ENCODE results near the gene C2CD4C. TPM values are rescaled to one million over a fixed set of nuclear protein-coding genes. Genes with fewer than 3 reads are reported as not detected.
"Not testable (repeated sequence)": the region's sequence is repeated elsewhere in the genome, so short reads cannot be mapped to it uniquely, and the experiment has no call there.

The C2CD4C gene
- total RNA-seq, 1 experiment from 2014 or later, result 13.6 TPM

DNA sequence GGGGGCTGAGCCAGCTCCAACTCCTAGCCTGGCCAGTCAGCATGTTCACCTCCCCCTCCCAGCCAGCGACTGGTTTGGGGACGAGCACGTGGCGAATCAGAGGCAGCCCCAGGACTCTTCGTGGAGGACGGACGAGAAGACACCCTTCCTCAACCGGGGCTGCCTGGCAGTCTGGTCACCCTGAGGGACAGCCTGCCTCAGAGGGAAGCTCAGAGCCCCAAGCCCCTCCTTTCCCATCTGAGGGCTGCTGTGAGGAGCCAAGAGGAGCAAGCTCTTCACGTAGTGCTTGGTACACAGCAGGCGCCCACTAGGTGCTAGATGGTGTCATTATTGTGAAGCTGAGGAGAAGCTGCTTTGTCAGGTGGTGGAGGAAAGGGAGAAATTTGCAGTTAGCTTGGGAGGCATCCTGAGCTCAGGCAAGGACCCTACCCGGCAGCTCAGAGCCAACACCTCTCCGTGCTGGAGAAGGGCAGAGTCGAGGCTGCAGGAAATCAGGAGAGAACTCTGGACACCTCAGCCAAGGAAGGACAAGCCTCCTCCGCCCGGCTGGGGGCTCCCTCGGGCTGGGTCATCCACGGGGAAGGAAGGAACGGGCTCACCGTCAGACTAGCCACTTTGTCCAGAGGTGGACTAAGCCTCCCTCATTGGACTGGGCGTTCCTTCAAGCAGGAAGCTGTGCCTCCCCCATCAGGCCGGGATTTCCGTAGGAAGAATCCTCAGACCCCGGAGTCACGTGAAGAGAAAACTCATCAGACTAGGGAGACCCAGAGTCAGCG lies 14.9 kb upstream of the C2CD4C start:
- POLR2A ChIA-PET, result no interaction called here
- no peak overlapping the region for H3K27ac ChIP-seq (ENCODE audit: low read length)
- no peaks in the 10 kb centered on the region for H3K36me3 ChIP-seq (ENCODE audit: control insufficient read depth, insufficient read depth, low read length)
- H3K4me3 ChIP-seq (ENCODE audit: low read depth in 2 of 2, low read length in 2 of 2), result no peak overlapping the region
- intact Hi-C loops (cut with micrococcal nuclease; ENCODE audit: unreplicated experiment), result no loop called here
- no peaks in the 10 kb centered on the region for H3K27me3 ChIP-seq (ENCODE audit: control insufficient read depth, insufficient read depth, low read length)
- no TSS peak for BruUV-seq (replicated peaks)
- H3K9me3 ChIP-seq (ENCODE audit: control insufficient read depth, insufficient read depth, low read depth, low read length), result no peaks in the 10 kb centered on the region
- ATAC-seq (no peak), DNase-seq (ENCODE audit: low read depth, low spot score) (no peak)
- H3K4me1 ChIP-seq (ENCODE audit: control insufficient read depth, insufficient read depth, low read length), result no peaks in the 10 kb centered on the region
- in situ Hi-C loops (cut with HindIII; ENCODE audit: low pct_unique_long_range_greater_than_20kb, low sequenced_read_pairs), result no loop called here
- TF ChIP-seq POLR2AphosphoS5 (IDR thresholded peaks at IDR 0.05; ENCODE audit: low read depth, low read length) (no peak), SIN3A (IDR thresholded peaks at IDR 0.05; ENCODE audit: borderline replicate concordance, insufficient read depth, low read depth, low read length) (no peak), TCF7L2 (IDR thresholded peaks at IDR 0.05; ENCODE audit: low read depth, low read length) (no peak)
- TF ChIP-seq, protein P1, sequence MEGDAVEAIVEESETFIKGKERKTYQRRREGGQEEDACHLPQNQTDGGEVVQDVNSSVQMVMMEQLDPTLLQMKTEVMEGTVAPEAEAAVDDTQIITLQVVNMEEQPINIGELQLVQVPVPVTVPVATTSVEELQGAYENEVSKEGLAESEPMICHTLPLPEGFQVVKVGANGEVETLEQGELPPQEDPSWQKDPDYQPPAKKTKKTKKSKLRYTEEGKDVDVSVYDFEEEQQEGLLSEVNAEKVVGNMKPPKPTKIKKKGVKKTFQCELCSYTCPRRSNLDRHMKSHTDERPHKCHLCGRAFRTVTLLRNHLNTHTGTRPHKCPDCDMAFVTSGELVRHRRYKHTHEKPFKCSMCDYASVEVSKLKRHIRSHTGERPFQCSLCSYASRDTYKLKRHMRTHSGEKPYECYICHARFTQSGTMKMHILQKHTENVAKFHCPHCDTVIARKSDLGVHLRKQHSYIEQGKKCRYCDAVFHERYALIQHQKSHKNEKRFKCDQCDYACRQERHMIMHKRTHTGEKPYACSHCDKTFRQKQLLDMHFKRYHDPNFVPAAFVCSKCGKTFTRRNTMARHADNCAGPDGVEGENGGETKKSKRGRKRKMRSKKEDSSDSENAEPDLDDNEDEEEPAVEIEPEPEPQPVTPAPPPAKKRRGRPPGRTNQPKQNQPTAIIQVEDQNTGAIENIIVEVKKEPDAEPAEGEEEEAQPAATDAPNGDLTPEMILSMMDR (IDR thresholded peaks at IDR 0.05), result no peak
- TF ChIP-seq, protein P2, sequence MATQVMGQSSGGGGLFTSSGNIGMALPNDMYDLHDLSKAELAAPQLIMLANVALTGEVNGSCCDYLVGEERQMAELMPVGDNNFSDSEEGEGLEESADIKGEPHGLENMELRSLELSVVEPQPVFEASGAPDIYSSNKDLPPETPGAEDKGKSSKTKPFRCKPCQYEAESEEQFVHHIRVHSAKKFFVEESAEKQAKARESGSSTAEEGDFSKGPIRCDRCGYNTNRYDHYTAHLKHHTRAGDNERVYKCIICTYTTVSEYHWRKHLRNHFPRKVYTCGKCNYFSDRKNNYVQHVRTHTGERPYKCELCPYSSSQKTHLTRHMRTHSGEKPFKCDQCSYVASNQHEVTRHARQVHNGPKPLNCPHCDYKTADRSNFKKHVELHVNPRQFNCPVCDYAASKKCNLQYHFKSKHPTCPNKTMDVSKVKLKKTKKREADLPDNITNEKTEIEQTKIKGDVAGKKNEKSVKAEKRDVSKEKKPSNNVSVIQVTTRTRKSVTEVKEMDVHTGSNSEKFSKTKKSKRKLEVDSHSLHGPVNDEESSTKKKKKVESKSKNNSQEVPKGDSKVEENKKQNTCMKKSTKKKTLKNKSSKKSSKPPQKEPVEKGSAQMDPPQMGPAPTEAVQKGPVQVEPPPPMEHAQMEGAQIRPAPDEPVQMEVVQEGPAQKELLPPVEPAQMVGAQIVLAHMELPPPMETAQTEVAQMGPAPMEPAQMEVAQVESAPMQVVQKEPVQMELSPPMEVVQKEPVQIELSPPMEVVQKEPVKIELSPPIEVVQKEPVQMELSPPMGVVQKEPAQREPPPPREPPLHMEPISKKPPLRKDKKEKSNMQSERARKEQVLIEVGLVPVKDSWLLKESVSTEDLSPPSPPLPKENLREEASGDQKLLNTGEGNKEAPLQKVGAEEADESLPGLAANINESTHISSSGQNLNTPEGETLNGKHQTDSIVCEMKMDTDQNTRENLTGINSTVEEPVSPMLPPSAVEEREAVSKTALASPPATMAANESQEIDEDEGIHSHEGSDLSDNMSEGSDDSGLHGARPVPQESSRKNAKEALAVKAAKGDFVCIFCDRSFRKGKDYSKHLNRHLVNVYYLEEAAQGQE (IDR thresholded peaks at IDR 0.05; ENCODE audit: insufficient read depth in 1 of 2, low read depth in 2 of 2, low read length in 1 of 2), result no peak
- CTCF ChIA-PET, result no interaction called here

DNA sequence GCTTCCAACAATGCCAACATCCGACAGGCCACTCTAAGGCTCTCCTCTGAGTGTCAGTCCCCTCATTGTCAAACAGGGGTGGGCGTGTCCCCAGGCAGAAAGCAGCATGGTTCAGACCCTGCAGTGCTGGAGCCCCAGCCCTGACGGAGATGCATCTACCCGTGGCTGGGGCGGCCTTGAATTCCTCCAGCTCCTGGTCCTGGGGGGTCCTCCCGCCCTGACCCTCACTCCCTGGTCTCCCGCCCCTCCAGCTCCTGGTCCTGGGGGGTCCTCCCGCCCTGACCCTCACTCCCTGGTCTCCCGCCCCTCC lies 13.9 kb upstream of the C2CD4C start:
- BruUV-seq (replicated peaks); H3K4me3 ChIP-seq (ENCODE audit: low read depth in 2 of 2, low read length in 2 of 2); H3K9me3 ChIP-seq (ENCODE audit: control insufficient read depth, insufficient read depth, low read depth, low read length); H3K36me3 ChIP-seq (ENCODE audit: control insufficient read depth, insufficient read depth, low read length); CTCF ChIA-PET; H3K27me3 ChIP-seq (ENCODE audit: control insufficient read depth, insufficient read depth, low read length); in situ Hi-C loops (cut with HindIII; ENCODE audit: low pct_unique_long_range_greater_than_20kb, low sequenced_read_pairs); H3K27ac ChIP-seq (ENCODE audit: low read length); DNase-seq (ENCODE audit: low read depth, low spot score); H3K4me1 ChIP-seq (ENCODE audit: control insufficient read depth, insufficient read depth, low read length); POLR2A ChIA-PET; intact Hi-C loops (cut with micrococcal nuclease; ENCODE audit: unreplicated experiment): not testable (repeated sequence)
- ATAC-seq, result 0 out of 2 replicates have a peak, but pooled peaks have one; percentile 47

DNA sequence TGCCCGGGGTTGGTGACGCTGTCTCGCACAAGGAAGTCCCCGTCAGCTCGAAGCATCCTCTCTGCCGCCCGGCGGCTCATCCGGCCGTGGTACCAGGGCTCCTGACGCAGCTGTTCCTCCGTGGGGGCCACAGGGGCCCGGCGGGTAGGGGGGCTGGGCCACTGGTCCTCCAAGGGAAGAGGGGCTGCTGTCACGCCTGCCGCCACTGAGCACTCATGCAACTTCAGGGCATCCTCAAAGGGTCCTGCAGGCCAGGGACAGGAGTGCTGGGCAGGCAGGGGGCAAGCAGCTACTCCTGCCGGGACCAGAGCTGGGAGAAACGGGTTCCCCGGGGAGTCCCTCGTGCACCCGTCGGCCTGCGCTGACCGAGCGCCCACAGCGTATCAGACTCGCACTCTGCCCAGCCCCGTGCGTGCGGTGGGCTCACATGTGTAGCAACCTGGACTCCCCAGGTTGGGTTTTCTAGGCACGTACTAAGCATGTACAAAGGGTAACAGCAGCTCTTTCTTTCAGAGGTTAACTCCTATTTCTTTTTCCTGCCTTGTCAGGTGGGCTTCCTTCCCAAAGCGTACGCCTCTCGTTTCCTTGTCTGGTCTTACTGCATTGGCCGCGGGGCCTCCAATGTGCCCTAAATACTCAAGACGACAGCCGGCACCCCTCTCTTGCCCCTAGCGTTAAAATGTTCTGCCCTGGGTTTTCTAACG lies 13.4 kb upstream of the C2CD4C start:
- no peak for DNase-seq (ENCODE audit: low read depth, low spot score)
- no TSS peak for BruUV-seq (replicated peaks)
- no peaks in the 10 kb centered on the region for H3K9me3 ChIP-seq (ENCODE audit: control insufficient read depth, insufficient read depth, low read depth, low read length)
- no peaks in the 10 kb centered on the region for H3K27me3 ChIP-seq (ENCODE audit: control insufficient read depth, insufficient read depth, low read length)
- ChIA-PET POLR2A (no interaction called here), CTCF (no interaction called here)
- no peak overlapping the region for H3K27ac ChIP-seq (ENCODE audit: low read length)
- ATAC-seq, result peak; percentile 49; the same call in 1 of the 2 replicates
- intact Hi-C loops (cut with micrococcal nuclease; ENCODE audit: unreplicated experiment), result no loop called here
- H3K36me3 ChIP-seq (ENCODE audit: control insufficient read depth, insufficient read depth, low read length), result no peaks in the 10 kb centered on the region
- TF ChIP-seq, protein P2 (IDR thresholded peaks at IDR 0.05; ENCODE audit: insufficient read depth in 1 of 2, low read depth in 2 of 2, low read length in 1 of 2), result no peak
- TF ChIP-seq, protein P1 (IDR thresholded peaks at IDR 0.05), result no peak
- TF ChIP-seq TCF7L2 (IDR thresholded peaks at IDR 0.05; ENCODE audit: low read depth, low read length), result no peak
- no peak for TF ChIP-seq POLR2AphosphoS5 (IDR thresholded peaks at IDR 0.05; ENCODE audit: low read depth, low read length)
- TF ChIP-seq SIN3A (IDR thresholded peaks at IDR 0.05; ENCODE audit: borderline replicate concordance, insufficient read depth, low read depth, low read length), result no peak
- H3K4me3 ChIP-seq (ENCODE audit: low read depth in 2 of 2, low read length in 2 of 2), result no peak overlapping the region
- no peaks in the 10 kb centered on the region for H3K4me1 ChIP-seq (ENCODE audit: control insufficient read depth, insufficient read depth, low read length)
- in situ Hi-C loops (cut with HindIII; ENCODE audit: low pct_unique_long_range_greater_than_20kb, low sequenced_read_pairs), result no loop called here
